HAP-1 (cell line): ENCODE measurements around the gene ZNF750.

Source experiments
- DNase-seq, 2 experiments: peaks; one replicate each; pipeline ENCODE4 v3.0.0-alpha.2; 2016 to 2020; ENCODE audit warnings: low spot score in 2 of 2
- H3K27me3 ChIP-seq: fragments of 250-450 bp; sonication (Bioruptor Pico); 2 replicates; pipeline ENCODE4 v1.5.1; 2020; ENCODE audit warnings: low read depth, mild to moderate bottlenecking, moderate library complexity
- H3K36me3 ChIP-seq: fragments of 250-450 bp; sonication (Bioruptor Pico); replicated peaks from 2 replicates; pipeline ENCODE4 v1.5.1; 2020; ENCODE audit warnings: mild to moderate bottlenecking
- H3K4me1 ChIP-seq: fragments of 250-450 bp; sonication (Bioruptor Pico); 2 replicates; pipeline ENCODE4 v1.5.1; 2020; ENCODE audit warnings: mild to moderate bottlenecking
- H3K4me3 ChIP-seq: fragments of 250-450 bp; sonication (Bioruptor Pico); 2 replicates; pipeline ENCODE4 v1.5.1; 2020; ENCODE audit warnings: mild to moderate bottlenecking, moderate library complexity
- H3K9me3 ChIP-seq: fragments of 250-450 bp; sonication (Bioruptor Pico); 2 replicates; pipeline ENCODE4 v1.5.1; 2020; ENCODE audit warnings: mild to moderate bottlenecking, moderate library complexity
- in situ Hi-C: fragments of 300-500 bp; cut with MboI; formaldehyde crosslinking; loops from 3 replicates; pipeline ENCODE4 v1.14.3; 2020; ENCODE audit warnings: low sequenced_read_pairs, inconsistent platforms, mixed read lengths

The ZNF750 gene

DNA sequence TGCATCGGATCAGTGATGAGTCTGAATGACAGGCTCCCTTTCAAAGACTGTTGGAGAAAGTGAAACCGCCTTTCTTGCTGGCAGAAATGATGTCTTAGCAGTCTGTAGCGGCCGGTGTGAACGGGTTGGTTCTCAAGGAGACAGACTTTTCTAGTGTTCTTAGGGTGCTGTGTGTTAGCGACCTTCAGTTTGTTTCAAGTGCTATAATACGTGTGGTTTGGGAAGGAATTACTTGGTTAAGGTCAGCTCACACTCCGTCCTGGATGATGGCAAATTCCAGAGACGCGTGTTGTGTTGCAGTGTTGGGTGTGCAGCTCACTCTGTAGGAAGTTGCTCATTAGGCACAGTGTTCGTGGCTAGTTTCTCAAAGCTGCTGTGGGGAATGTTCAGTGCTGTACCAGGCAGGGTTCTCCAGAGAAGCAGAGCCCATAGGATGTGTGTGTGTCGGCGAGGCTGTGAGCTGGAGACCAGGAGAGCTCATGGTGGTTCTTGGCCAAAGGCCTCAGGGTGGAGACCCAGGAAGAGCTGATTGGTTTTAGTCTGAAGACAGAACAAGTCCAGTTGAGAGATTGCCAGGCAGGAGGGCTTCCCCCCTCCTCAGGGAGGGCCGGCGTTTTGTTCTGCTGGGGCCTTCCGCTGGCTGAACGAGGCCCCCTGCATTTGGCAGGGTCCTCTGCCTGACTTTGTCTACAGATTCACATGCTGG, 37.6 kb downstream of the ZNF750 start:
- Histone ChIP-seq H3K36me3 (peaks cover 66% of the 10 kb centered on the region), H3K27me3 (no peaks in the 10 kb centered on the region), H3K4me3 (no peak overlapping the region), H3K4me1 (no peaks in the 10 kb centered on the region), H3K9me3 (no peaks in the 10 kb centered on the region)
- in situ Hi-C loops: no loop called here
- DNase-seq: no peak

DNA sequence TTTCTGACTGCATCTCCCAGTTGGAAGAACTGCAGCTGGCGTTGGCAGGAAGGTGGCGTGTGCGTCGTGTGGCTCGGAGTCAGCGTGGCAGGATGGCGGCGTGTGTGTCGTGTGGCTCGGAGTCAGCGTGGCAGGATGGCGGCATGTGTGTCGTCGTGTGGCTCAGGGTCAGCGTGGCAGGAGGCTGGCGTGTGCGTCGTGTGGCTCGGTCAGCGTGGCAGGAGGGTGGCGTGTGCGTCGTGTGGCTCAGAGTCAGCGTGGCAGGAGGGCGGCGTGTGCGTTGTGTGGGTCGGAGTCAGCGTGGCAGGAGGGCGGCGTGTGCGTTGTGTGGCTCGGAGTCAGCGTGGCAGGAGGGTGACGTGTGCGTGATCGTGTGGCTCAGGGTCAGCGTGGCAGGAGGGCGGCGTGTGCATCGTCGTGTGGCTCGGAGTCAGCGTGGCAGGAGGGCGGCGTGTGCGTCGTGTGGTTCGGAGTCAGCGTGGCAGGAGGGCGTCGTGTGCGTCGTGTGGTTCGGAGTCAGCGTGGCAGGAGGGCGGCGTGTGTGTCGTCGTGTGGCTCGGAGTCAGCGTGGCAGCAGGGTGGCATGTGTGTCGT, 38.3 kb downstream of the ZNF750 start:
- H3K4me1 ChIP-seq: no peaks in the 10 kb centered on the region
- DNase-seq: no peak
- peaks cover 66% of the 10 kb centered on the region for H3K36me3 ChIP-seq
- no peak overlapping the region for H3K4me3 ChIP-seq
- in situ Hi-C loops: no loop called here
- H3K27me3 ChIP-seq: no peaks in the 10 kb centered on the region
- H3K9me3 ChIP-seq: no peaks in the 10 kb centered on the region

DNA sequence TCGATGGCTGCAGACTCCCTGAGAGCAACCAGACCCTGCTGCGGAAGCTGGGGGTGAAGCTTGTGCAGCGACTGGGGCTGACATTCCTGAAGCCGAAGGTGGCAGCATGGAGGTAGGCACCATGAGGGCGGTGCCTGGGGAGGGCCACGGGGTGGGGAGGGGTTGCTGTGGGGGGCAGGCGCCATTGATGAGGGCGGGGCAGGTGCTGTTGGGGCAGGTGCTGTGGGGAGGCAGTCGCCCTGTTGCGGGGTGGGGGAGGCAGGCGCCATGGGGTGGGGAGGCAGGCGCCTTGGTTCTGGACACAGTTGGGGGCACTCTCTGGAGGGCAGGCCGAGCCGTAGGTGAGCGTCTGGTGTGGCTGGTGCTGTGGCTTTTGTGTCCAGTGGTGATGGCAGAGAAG, 38.9 kb downstream of the ZNF750 start:
- in situ Hi-C loops: no loop called here
- Histone ChIP-seq H3K36me3 (peaks cover 66% of the 10 kb centered on the region), H3K27me3 (no peaks in the 10 kb centered on the region), H3K4me1 (no peaks in the 10 kb centered on the region), H3K4me3 (no peak overlapping the region), H3K9me3 (no peaks in the 10 kb centered on the region)
- DNase-seq: no peak

DNA sequence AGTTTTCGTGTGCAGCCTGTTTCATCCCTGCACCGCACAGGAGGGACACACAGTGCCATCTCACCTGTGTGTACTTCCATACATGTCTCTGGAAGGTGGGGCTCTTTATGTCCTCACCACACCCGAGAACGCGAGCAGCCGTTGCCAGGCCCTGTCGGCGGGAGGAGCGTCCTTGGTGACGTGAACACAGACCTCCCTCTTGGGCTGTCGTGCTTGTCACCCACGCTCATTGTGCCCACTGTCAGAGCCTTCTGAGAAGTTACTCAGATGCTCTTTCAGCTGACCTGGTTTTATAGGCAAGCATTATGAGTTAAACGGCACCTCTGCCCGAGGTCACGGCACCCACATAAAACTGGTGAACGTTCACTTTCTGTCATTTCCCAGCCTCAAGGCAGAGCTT, 40.2 kb downstream of the ZNF750 start:
- Histone ChIP-seq H3K4me1 (no peaks in the 10 kb centered on the region), H3K9me3 (no peaks in the 10 kb centered on the region), H3K4me3 (no peak overlapping the region), H3K27me3 (no peaks in the 10 kb centered on the region), H3K36me3 (peaks cover 67% of the 10 kb centered on the region)
- in situ Hi-C loops: no loop called here
- no peak for DNase-seq

DNA sequence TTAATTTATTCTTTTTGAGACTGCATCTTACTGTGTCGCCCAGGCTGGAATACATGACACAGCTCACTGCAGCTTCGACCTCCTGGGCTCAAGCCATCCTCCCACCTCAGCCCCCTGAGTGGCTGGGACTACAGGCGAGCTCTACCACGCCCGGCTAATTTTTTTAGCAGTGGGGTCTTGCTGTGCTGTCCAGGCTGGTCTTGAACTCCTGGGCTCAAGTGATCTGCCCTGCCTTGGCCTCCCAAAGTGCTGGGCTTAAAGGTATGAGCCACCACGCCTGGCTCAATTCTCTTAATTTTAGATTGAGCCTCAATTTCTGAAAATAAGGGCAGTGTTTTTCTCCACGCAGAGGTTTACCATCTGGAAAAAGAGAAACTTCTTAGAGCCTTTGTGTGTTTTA, 41.1 kb downstream of the ZNF750 start:
- in situ Hi-C loops: no loop called here
- Histone ChIP-seq H3K4me1 (no peaks in the 10 kb centered on the region), H3K4me3 (no peak overlapping the region), H3K36me3 (peaks cover 69% of the 10 kb centered on the region), H3K27me3 (no peaks in the 10 kb centered on the region), H3K9me3 (no peaks in the 10 kb centered on the region)
- no peak for DNase-seq

DNA sequence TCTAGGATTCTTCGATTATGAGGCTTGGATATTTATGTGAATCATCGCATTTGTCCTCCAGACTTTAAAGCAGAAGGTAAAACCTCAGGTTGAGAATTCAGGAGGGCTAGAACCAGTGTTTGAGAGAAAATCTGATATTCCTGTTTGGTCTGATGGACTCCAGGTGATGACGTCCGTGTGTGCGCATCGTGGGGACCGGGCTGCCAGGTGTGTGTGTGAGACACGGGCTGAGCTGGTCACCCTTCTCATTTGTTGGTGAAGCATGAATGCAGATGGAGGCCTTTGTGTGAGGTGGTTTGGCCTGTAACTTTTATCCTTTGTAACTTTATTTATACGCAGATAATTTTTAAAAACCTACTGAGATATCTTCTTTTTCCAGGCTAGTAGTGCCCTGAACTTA, 42.8 kb downstream of the ZNF750 start:
- DNase-seq: no peak
- Histone ChIP-seq H3K4me1 (no peaks in the 10 kb centered on the region), H3K36me3 (peaks cover 70% of the 10 kb centered on the region), H3K4me3 (no peak overlapping the region), H3K27me3 (no peaks in the 10 kb centered on the region), H3K9me3 (no peaks in the 10 kb centered on the region)
- in situ Hi-C loops: no loop called here

DNA sequence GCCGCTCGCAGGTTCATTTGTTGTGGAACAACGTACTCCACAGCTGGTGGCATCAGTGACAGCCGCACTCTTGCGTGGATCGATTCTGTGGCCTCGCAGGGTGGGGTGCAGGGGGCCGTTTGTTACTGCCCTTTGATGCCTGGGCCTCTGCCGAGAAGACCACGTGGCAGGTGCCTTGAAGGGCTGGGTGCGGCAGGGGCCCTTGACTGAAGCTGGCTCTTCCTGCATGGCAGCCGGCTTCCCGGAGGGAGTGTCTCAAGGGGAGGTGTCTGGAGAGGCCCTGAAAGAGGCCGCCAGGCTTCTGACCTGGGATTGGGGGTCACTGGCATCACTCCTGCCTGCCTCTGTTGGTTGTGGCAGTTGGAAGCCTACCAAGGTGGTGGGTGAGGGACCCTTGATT, 44.2 kb downstream of the ZNF750 start:
- no peak overlapping the region for H3K4me3 ChIP-seq
- peaks cover 80% of the 10 kb centered on the region for H3K36me3 ChIP-seq
- no peaks in the 10 kb centered on the region for H3K9me3 ChIP-seq
- DNase-seq: no peak
- in situ Hi-C loops: no loop called here
- no peaks in the 10 kb centered on the region for H3K27me3 ChIP-seq
- H3K4me1 ChIP-seq: no peaks in the 10 kb centered on the region

DNA sequence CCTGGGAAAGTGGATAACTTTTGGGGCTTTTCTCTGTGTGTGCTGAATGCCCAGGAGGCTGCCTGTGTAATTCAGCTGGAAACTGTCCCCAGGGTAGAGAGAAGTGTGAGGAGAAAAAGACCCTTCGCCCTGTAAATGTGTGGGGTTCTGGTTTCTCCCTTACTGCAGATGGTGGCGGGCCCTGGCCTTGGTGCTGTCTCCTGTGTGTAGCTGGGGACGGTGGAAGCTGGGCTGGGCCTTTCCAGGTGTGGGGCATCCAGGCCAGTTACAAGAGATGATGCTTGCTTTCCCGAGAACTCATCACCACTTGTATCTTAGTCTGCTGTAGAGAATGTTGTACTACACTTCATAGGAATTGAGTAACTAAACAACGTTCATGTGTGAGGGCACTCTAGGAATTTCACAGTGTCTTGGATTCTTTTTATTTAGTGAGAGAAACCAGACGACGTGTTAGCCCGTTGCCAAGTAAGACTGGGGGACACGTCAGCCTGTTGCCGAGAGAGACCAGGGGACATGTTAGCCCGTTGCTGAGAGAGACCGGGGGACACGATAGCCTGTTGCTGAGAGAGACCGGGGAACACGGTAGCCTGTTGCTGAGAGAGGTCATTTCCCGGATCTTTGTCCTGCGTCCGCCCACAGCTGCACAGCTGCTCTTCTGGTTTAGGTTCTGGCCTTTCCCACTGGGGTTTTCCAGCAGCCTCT, 44.9 kb downstream of the ZNF750 start:
- in situ Hi-C loops: no loop called here
- H3K36me3 ChIP-seq: peaks cover 80% of the 10 kb centered on the region

DNA sequence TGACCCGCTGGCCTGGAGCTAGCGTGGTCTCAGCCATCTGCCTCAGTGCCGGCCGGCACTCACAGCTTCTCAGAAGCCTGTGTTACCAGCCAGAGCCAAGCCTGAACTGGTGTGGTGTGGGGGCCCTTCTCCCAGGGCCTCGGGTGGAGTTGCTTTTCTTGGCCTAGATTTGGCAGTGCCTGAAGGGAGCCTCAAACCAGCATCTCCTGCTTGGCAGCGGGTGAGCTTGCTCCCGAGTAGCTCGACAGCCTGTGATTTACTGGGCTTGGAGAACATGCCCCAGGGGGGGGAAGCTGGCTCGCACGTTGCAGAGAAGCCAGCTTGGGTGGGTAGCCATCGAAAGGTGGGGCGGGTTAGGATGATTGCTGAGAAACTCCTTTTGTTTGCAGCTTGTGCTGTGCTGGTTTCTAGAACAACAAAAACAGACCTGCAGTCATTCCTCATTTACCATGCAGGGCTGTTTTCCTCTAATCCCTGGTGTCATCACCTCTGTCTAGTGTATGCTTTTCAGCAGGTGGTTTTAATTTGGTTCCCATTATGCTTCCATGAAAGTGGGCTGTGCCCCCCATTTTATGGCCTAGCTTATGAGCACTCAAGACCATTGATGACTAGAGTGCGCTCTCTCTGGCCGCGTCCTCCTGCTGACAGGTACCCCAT, 45.7 kb downstream of the ZNF750 start:
- DNase-seq: no peak
- in situ Hi-C loops: no loop called here
- H3K4me1 ChIP-seq: no peaks in the 10 kb centered on the region
- no peak overlapping the region for H3K4me3 ChIP-seq
- H3K27me3 ChIP-seq: no peaks in the 10 kb centered on the region
- no peaks in the 10 kb centered on the region for H3K9me3 ChIP-seq
- peaks cover 80% of the 10 kb centered on the region for H3K36me3 ChIP-seq

More for the DNA sequence above, 44.9 kb downstream of the ZNF750 start:
- Histone ChIP-seq H3K4me1 (no peaks in the 10 kb centered on the region), H3K4me3 (no peak overlapping the region), H3K27me3 (no peaks in the 10 kb centered on the region), H3K9me3 (no peaks in the 10 kb centered on the region)
- DNase-seq: no peak

DNA sequence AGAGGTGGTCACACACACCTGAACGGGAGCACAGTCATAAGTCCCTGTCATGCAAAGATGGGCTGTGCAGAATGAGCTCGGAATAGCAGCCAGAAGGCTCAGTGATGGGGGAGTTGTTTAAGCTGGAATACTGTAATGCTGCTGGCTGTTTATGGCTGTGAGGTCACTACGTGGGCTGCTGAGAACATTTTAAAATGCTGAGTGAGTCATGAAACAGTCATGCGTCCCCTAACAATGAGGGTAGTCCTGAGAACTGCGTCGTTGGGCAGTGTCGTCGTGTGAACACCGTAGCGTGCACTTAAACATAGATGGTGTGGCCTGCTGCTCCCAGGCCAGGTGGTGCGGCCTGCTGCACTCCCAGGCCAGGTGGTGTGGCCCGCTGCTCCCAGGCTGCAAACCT, 48.3 kb downstream of the ZNF750 start:
- H3K36me3 ChIP-seq: peaks cover 76% of the 10 kb centered on the region
- H3K4me3 ChIP-seq: no peak overlapping the region
- DNase-seq: no peak
- in situ Hi-C loops: no loop called here
- no peaks in the 10 kb centered on the region for H3K27me3 ChIP-seq
- H3K9me3 ChIP-seq: no peaks in the 10 kb centered on the region
- H3K4me1 ChIP-seq: no peaks in the 10 kb centered on the region

DNA sequence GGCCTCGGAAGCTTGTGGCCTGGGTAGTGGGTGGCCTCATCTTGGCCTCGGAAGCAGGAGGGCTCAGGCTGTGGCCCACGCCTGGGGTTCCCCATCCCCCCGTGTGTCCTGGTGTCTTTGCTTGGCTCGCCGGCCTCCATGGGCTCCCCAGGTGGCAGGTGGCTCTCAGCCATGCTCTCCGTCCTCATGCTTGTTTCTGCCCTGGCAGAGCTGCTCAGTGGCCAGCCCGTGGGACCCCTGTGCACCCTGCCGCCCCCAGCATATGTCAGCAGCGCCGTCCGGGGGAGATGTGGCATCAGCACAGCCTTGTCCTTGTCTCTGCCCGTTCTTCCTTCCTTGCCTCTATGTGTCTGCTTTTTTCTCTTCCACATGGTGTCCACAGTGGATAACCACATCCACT, 49.4 kb downstream of the ZNF750 start:
- no peak overlapping the region for H3K4me3 ChIP-seq
- no peaks in the 10 kb centered on the region for H3K9me3 ChIP-seq
- DNase-seq: no peak
- H3K4me1 ChIP-seq: no peaks in the 10 kb centered on the region
- in situ Hi-C loops: no loop called here
- peaks cover 72% of the 10 kb centered on the region for H3K36me3 ChIP-seq
- no peaks in the 10 kb centered on the region for H3K27me3 ChIP-seq

DNA sequence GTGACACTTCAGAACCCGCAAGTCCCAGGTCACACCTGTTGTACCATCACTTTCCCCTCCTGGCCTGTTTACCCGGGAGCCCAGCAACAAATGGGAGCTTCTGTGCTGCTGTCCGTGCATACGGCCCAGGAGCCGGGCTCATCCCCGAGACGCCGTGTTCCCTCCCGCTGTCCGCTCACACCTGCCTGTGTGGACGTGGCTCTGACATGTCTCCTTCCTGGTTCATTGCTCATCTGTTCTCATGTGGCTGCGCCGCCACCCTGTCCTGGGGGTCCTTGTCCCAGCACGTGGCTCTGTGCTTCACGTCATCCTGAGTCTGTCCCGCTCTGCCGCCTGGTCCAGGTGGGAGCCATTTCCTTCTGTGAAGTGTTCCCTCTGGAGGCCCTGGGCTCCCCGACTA, 50.0 kb downstream of the ZNF750 start:
- in situ Hi-C loops: no loop called here
- no peak for DNase-seq
- H3K4me3 ChIP-seq: no peak overlapping the region
- no peaks in the 10 kb centered on the region for H3K27me3 ChIP-seq
- H3K36me3 ChIP-seq: peaks cover 66% of the 10 kb centered on the region
- H3K9me3 ChIP-seq: no peaks in the 10 kb centered on the region
- no peaks in the 10 kb centered on the region for H3K4me1 ChIP-seq

DNA sequence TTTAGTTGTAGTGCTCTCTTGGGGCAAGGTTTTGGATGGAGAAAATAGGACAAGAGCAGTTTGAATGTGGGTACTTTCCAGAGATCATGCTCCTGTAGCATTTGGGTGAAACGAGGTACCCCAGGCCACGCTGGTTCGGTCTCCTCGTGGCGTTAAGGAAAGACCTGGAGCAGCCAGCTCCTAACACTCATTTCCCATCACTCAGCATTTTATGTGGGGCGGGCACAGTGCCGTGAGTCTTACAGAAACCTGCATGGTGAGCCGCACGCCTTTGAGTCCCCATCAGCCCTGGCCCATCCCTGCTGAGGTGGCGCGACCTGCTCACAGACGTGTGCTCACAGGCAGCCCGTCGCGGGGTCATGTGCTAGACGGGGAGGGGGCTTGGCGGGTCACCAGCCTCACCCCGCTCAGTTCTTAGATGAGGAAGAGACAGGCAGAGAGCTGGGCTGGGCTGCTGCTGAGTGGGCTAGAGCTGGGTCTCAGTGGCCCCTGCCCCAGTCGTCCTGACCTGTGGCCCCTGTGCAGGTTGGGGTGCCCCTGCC, 50.7 kb downstream of the ZNF750 start:
- in situ Hi-C loops: no loop called here
- H3K9me3 ChIP-seq: no peaks in the 10 kb centered on the region
- no peaks in the 10 kb centered on the region for H3K4me1 ChIP-seq
- H3K4me3 ChIP-seq: no peak overlapping the region
- H3K36me3 ChIP-seq: peaks cover 64% of the 10 kb centered on the region
- no peaks in the 10 kb centered on the region for H3K27me3 ChIP-seq
- no peak for DNase-seq
